ENCODE measurements around the gene NEURL2.

NEURL2 gene

GRCh38 chr20:45872626-45873025, 18.4 kb downstream of the NEURL2 start:
- no peak for DNase-seq (ENCODE audit: low read depth)

GRCh38 chr20:45867819-45868176, 23.2 kb downstream of the NEURL2 start:
- DNase-seq (ENCODE audit: low read depth), result no peak

- DNase-seq (ENCODE audit: low read depth), result no peak
These were observed 23.7 kb downstream of the NEURL2 start for GRCh38 chr20:45867136-45867818.

GRCh38 chr20:45866454-45866853, 24.6 kb downstream of the NEURL2 start:
- DNase-seq (ENCODE audit: low read depth), result no peak

- DNase-seq (ENCODE audit: low read depth), result no peak
These were observed 27.2 kb downstream of the NEURL2 start for GRCh38 chr20:45863543-45864470.

- no peak for DNase-seq (ENCODE audit: low read depth)
These were observed 29.6 kb downstream of the NEURL2 start for GRCh38 chr20:45861221-45862075.

- no peak for DNase-seq (ENCODE audit: low read depth)
These were observed 30.3 kb downstream of the NEURL2 start for GRCh38 chr20:45860560-45861220.

GRCh38 chr20:45859916-45860315, 31.1 kb downstream of the NEURL2 start:
- no peak for DNase-seq (ENCODE audit: low read depth)

- no peak for DNase-seq (ENCODE audit: low read depth)
These were observed 33.2 kb downstream of the NEURL2 start for GRCh38 chr20:45857882-45858216.

- peak; percentile 100 for DNase-seq (ENCODE audit: low read depth)
These were observed 33.7 kb downstream of the NEURL2 start, which contains the start of the genes ACOT8 and ZSWIM3 for GRCh38 chr20:45857114-45857881. Gene ACOT8, minus strand, starts transcription at chr20:45857392. Its CDS starts 77 bp downstream, at chr20:45857315. Gene ZSWIM3, plus strand, starts transcription at chr20:45857614. Its CDS starts 212 bp downstream, at chr20:45857826.

- no peak for DNase-seq (ENCODE audit: low read depth)
These were observed 37.5 kb downstream of the NEURL2 start for GRCh38 chr20:45853484-45853883.

GRCh38 chr20:45852326-45852725, 38.7 kb downstream of the NEURL2 start:
- DNase-seq (ENCODE audit: low read depth), result no peak

- no peak for DNase-seq (ENCODE audit: low read depth)
These were observed 39.5 kb downstream of the NEURL2 start for GRCh38 chr20:45851501-45851900.

GRCh38 chr20:45850926-45851325, 40.1 kb downstream of the NEURL2 start:
- no peak for DNase-seq (ENCODE audit: low read depth)

GRCh38 chr20:45850238-45850637, 40.8 kb downstream of the NEURL2 start:
- DNase-seq (ENCODE audit: low read depth), result no peak

GRCh38 chr20:45848969-45849582, 41.9 kb downstream of the NEURL2 start:
- DNase-seq (ENCODE audit: low read depth), result no peak

GRCh38 chr20:45848421-45848820, 42.6 kb downstream of the NEURL2 start:
- DNase-seq (ENCODE audit: low read depth), result no peak

- DNase-seq (ENCODE audit: low read depth), result no peak
These were observed 45.6 kb downstream of the NEURL2 start for GRCh38 chr20:45845452-45845851.

- DNase-seq (ENCODE audit: low read depth), result no peak
These were observed 47.5 kb downstream of the NEURL2 start for GRCh38 chr20:45843506-45843905.

GRCh38 chr20:45842169-45842812, 48.7 kb downstream of the NEURL2 start:
- DNase-seq (ENCODE audit: low read depth), result no peak
